ENCODE data around the gene ARHGAP33. TPM values are rescaled to one million over a fixed set of nuclear protein-coding genes. Genes with fewer than 3 reads are reported as not detected.
"Not testable (repeated sequence)": the region's sequence is repeated elsewhere in the genome, so short reads cannot be mapped to it uniquely, and the experiment has no call there.

Gene ARHGAP33
- total RNA-seq, 4 donors from 2014 or later: 3.1 to 22.6 (median 5.5) TPM

GRCh38 chr19:35832054-35832453 is 56.7 kb downstream of the ARHGAP33 start:
- WGBS, 2 donors (ENCODE audit: low coverage in 1 of 2): 67 to 75% methylated on average over 1 to 4 of the region's 4 CpGs

GRCh38 chr19:35833972-35834371 is 58.6 kb downstream of the ARHGAP33 start:
- 60 to 72% methylated on average over 1 to 2 of the region's 7 CpGs for WGBS, 2 donors (ENCODE audit: low coverage in 1 of 2)
- Histone ChIP-seq H3K4me1 (no peaks in the 10 kb centered on the region), H3K36me3 (no peaks in the 10 kb centered on the region), H3K27ac (no peak overlapping the region), H3K4me3 (no peak overlapping the region), H3K9me3 (peaks cover 0 to 12% (median 1%) of the 10 kb centered on the region in 3 donors), H3K27me3 (peaks cover 81% of the 10 kb centered on the region)
- no peak for ATAC-seq
- TF ChIP-seq POLR2AphosphoS5 (IDR thresholded peaks at IDR 0.05) (no peak), POLR2A (IDR thresholded peaks at IDR 0.05) (no peak), EP300 (IDR thresholded peaks at IDR 0.05) (no peak), CTCF (IDR thresholded peaks at IDR 0.05) (no peak)

More at GRCh38 chr19:35832054-35832453, 56.7 kb downstream of the ARHGAP33 start:
- no peaks in the 10 kb centered on the region for H3K4me1 ChIP-seq
- no peaks in the 10 kb centered on the region for H3K36me3 ChIP-seq
- no peaks in the 10 kb centered on the region for H3K9me3 ChIP-seq
- H3K27me3 ChIP-seq: peaks cover 76% of the 10 kb centered on the region
- no peak overlapping the region for H3K4me3 ChIP-seq
- no peak overlapping the region for H3K27ac ChIP-seq
- TF ChIP-seq POLR2AphosphoS5 (IDR thresholded peaks at IDR 0.05) (no peak), CTCF (IDR thresholded peaks at IDR 0.05) (no peak), POLR2A (IDR thresholded peaks at IDR 0.05) (no peak), EP300 (IDR thresholded peaks at IDR 0.05) (no peak)
- ATAC-seq: no peak

DNA sequence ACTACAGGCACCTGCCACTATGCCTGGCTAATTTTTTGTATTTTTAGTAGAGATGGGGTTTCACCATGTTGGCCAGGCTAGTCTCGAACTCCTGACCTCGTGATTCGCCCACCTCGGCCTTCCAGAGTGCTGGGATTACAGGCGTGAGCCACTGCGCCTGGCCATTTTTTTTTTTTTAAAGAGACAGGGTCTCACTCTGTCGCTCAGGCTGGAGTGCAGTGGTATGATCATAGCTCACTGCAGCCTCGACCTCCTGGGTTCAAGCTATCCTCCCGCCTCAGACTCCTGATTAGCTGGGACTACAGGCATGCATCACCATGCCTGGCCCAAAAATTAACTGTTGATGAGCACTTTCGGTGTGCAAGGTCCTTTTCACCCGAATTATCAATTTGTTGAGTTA is 60.7 kb downstream of the ARHGAP33 start:
- Histone ChIP-seq H3K9me3 (peaks cover 0 to 17% (median 3%) of the 10 kb centered on the region in 3 donors), H3K27me3 (peaks cover 76% of the 10 kb centered on the region)
- not testable (repeated sequence) for H3K4me3 ChIP-seq, H3K4me1 ChIP-seq, ATAC-seq, H3K27ac ChIP-seq, H3K36me3 ChIP-seq
- 38 to 66% methylated on average over 3 to 9 of the region's 11 CpGs for WGBS, 2 donors (ENCODE audit: low coverage in 1 of 2)

Other genes with a start within 250 kb of the ARHGAP33 start
- 10 to 100 TPM in 1 of 4 donors, 1 to 10 TPM in 2, not detected in 1; 1.0 to 13.4 (median 1.2) TPM for gene SBSN, start 247.3 kb upstream of the ARHGAP33 start, total RNA-seq
- not detected for gene GAPDHS, start 242.1 kb upstream of the ARHGAP33 start, total RNA-seq
- 10 to 100 TPM; 60.0 to 82.6 (median 64.1) TPM for gene TMEM147, start 229.9 kb upstream of the ARHGAP33 start, total RNA-seq
- not detected for gene ATP4A, start 211.9 kb upstream of the ARHGAP33 start, total RNA-seq
- not detected for gene PMIS2, start 189.4 kb upstream of the ARHGAP33 start, total RNA-seq
- gene HAUS5, start 162.8 kb upstream of the ARHGAP33 start, total RNA-seq: 1 to 10 TPM; 3.9 to 8.7 (median 6.2) TPM
- gene RBM42, start 146.5 kb upstream of the ARHGAP33 start, total RNA-seq: 10 to 100 TPM; 66.1 to 98.0 (median 72.8) TPM
- not detected for gene ETV2, start 133.8 kb upstream of the ARHGAP33 start, total RNA-seq
- 100 to 1,000 TPM; 403 to 607 (median 414) TPM for gene COX6B1, start 127.2 kb upstream of the ARHGAP33 start, total RNA-seq
- gene UPK1A, start 109.0 kb upstream of the ARHGAP33 start, total RNA-seq: not detected
- gene ZBTB32, start 71.0 kb upstream of the ARHGAP33 start, total RNA-seq: under 1 TPM in 2 of 4 donors, not detected in 2; 0.31 TPM
- 10 to 100 TPM in 3 of 4 donors, 1 to 10 TPM in 1; 7.7 to 27.0 (median 17.5) TPM for gene KMT2B, start 57.6 kb upstream of the ARHGAP33 start, total RNA-seq
- 10 to 100 TPM in 1 of 4 donors, 1 to 10 TPM in 3; 4.6 to 14.3 (median 6.7) TPM for gene IGFLR1, start 33.1 kb upstream of the ARHGAP33 start, total RNA-seq
- gene U2AF1L4, start 30.1 kb upstream of the ARHGAP33 start, total RNA-seq: 10 to 100 TPM in 3 of 4 donors, 1 to 10 TPM in 1; 7.5 to 29.3 (median 23.7) TPM
- 10 to 100 TPM; 20.4 to 35.7 (median 29.5) TPM for gene PSENEN, start 29.9 kb upstream of the ARHGAP33 start, total RNA-seq
- 10 to 100 TPM; 14.4 to 29.4 (median 18.7) TPM for gene LIN37, start 27.0 kb upstream of the ARHGAP33 start, total RNA-seq
- 100 to 1,000 TPM in 2 of 4 donors, 10 to 100 TPM in 2; 44.9 to 119 (median 96.6) TPM for gene HSPB6, start 18.5 kb upstream of the ARHGAP33 start, total RNA-seq
- gene PROSER3, start 17.4 kb upstream of the ARHGAP33 start, total RNA-seq: 10 to 100 TPM; 10.1 to 17.1 (median 13.4) TPM
- not detected for gene PRODH2, start 37.3 kb downstream of the ARHGAP33 start, total RNA-seq
- not detected for gene NPHS1, start 76.9 kb downstream of the ARHGAP33 start, total RNA-seq
- not detected for gene KIRREL2, start 81.3 kb downstream of the ARHGAP33 start, total RNA-seq
- gene APLP1, start 93.0 kb downstream of the ARHGAP33 start, total RNA-seq: 10 to 100 TPM in 1 of 4 donors, 1 to 10 TPM in 3; 4.7 to 10.0 (median 8.8) TPM
- 1 to 10 TPM; 2.8 to 9.5 (median 5.7) TPM for gene NFKBID, start 125.0 kb downstream of the ARHGAP33 start, total RNA-seq
- gene HCST, start 127.0 kb downstream of the ARHGAP33 start, total RNA-seq: 1 to 10 TPM in 3 of 4 donors, not detected in 1; 1.8 to 3.1 (median 3.0) TPM
- gene TYROBP, start 132.7 kb downstream of the ARHGAP33 start, total RNA-seq: 100 to 1,000 TPM in 1 of 4 donors, 10 to 100 TPM in 2, 1 to 10 TPM in 1; 3.0 to 116 (median 45.3) TPM
- gene LRFN3, start 160.8 kb downstream of the ARHGAP33 start, total RNA-seq: 10 to 100 TPM in 2 of 4 donors, 1 to 10 TPM in 2; 6.7 to 18.5 (median 9.1) TPM
- 10 to 100 TPM; 44.0 to 52.7 (median 49.8) TPM for gene SDHAF1, start 219.6 kb downstream of the ARHGAP33 start, total RNA-seq
- under 1 TPM in 3 of 4 donors, not detected in 1; 0.39 to 0.62 (median 0.47) TPM for gene SYNE4, start 233.2 kb downstream of the ARHGAP33 start, total RNA-seq
- gene ALKBH6, start 238.6 kb downstream of the ARHGAP33 start, total RNA-seq: 10 to 100 TPM; 10.7 to 38.3 (median 25.3) TPM